HAP-1 (cell line): ENCODE measurements around the gene TTC7B.

ENCODE experiments used
- DNase-seq, 2 experiments: peaks; one replicate each; pipeline ENCODE4 v3.0.0-alpha.2; 2016 to 2020; ENCODE audit warnings: low spot score in 2 of 2
- H3K27me3 ChIP-seq: fragments of 250-450 bp; sonication (Bioruptor Pico); 2 replicates; pipeline ENCODE4 v1.5.1; 2020; ENCODE audit warnings: low read depth, mild to moderate bottlenecking, moderate library complexity
- H3K36me3 ChIP-seq: fragments of 250-450 bp; sonication (Bioruptor Pico); replicated peaks from 2 replicates; pipeline ENCODE4 v1.5.1; 2020; ENCODE audit warnings: mild to moderate bottlenecking
- H3K4me1 ChIP-seq: fragments of 250-450 bp; sonication (Bioruptor Pico); 2 replicates; pipeline ENCODE4 v1.5.1; 2020; ENCODE audit warnings: mild to moderate bottlenecking
- H3K4me3 ChIP-seq: fragments of 250-450 bp; sonication (Bioruptor Pico); 2 replicates; pipeline ENCODE4 v1.5.1; 2020; ENCODE audit warnings: mild to moderate bottlenecking, moderate library complexity
- H3K9me3 ChIP-seq: fragments of 250-450 bp; sonication (Bioruptor Pico); 2 replicates; pipeline ENCODE4 v1.5.1; 2020; ENCODE audit warnings: mild to moderate bottlenecking, moderate library complexity
- in situ Hi-C: fragments of 300-500 bp; cut with MboI; formaldehyde crosslinking; loops from 3 replicates; pipeline ENCODE4 v1.14.3; 2020; ENCODE audit warnings: low sequenced_read_pairs, inconsistent platforms, mixed read lengths

Gene TTC7B

DNA sequence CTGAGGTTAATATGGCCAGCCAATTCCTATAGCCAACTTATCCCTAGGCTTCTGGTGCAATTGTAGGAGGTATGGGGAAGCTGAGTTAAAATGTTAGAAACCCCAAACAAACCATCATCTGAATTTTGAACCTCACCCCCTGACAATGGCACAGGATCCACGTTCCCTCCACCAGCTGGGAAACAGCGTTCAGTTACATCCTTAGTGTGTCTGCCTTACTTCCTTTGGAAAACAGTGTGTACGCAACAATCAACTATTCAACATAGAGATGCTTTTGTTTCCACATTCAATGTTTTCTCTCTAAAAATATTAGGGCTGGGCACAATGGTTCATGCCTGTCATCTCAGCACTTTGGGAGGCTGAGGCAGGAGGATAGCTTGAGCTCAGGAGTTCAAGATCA lies 203.4 kb downstream of the TTC7B start:
- in situ Hi-C loops = no loop called here
- H3K4me1 ChIP-seq = no peaks in the 10 kb centered on the region
- H3K36me3 ChIP-seq = no peaks in the 10 kb centered on the region
- H3K9me3 ChIP-seq = no peaks in the 10 kb centered on the region
- no peak for DNase-seq
- H3K4me3 ChIP-seq = no peak overlapping the region
- no peaks in the 10 kb centered on the region for H3K27me3 ChIP-seq

DNA sequence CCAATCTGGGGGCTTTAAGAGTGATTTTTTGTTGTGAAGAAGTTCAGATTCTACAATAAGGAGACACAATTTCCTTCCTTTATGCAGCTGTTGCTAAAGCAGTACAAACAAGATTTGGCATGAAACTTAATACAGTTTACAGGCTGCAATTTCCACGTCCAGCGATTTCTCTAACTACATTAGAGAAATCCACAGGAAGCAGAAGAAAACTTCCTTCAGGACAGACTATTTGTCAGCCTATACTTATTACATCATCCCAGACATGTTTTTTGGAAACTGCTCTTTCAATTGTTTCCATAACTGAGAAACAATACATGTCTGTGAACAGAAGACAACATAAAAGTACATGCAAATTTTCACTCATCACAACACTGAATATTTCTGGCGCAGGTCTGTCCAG lies 204.3 kb downstream of the TTC7B start:
- no peaks in the 10 kb centered on the region for H3K36me3 ChIP-seq
- H3K27me3 ChIP-seq = no peaks in the 10 kb centered on the region
- H3K4me3 ChIP-seq = no peak overlapping the region
- in situ Hi-C loops = no loop called here
- no peaks in the 10 kb centered on the region for H3K9me3 ChIP-seq
- no peaks in the 10 kb centered on the region for H3K4me1 ChIP-seq
- no peak for DNase-seq

DNA sequence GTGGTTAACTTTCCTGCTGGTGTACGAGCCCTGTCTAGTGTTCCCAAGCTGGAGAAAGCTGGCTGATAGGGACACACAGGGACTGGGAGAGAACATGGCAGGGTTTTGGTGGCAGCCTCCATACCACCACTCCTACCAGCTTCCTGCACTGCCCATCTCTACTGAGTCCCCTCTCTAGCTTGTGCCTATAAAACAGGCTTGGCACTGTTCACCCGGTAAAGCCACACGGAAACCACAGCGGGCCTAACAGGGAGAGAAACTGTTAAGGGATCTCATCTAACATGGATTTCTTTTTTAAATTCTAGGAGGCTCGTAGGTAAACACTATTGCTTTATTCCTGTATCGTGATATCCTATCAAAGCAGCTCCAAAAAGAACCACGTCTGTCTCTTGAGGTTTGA lies 204.7 kb downstream of the TTC7B start:
- Histone ChIP-seq H3K36me3 (no peaks in the 10 kb centered on the region), H3K4me1 (no peaks in the 10 kb centered on the region), H3K4me3 (no peak overlapping the region), H3K27me3 (no peaks in the 10 kb centered on the region), H3K9me3 (no peaks in the 10 kb centered on the region)
- no peak for DNase-seq
- in situ Hi-C loops = no loop called here

DNA sequence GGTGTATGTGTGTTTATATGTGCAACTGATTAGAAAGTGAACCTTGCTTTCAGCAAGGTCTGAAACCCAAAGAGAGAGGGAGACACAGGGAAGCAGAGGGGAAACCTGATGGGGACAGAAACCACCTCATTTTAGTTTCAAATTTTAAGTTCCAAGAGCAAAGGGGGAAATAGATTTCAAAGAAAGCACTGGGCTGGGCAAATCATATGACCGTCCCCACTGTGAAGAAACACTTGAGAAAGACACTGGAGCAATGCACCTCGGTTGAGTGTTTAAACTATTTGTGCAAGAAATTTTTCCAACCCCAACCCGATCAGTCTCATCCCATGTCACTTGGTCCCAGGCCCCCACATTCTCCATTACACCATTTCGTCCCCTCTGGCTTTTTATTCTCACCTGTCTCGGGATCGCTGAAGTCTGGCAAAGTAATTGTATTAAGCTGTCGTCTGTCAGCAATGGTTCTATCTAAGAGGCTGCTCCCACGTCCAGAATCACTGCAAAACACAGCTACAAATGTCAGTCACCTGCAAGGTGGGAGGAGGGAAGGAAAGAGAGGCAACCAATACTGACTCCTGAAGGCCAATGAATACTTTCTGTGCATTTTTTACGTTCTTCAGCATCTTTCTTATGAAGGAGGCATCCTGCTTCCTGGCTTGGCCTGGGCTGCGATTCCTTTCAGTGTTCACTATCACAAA lies 205.7 kb downstream of the TTC7B start:
- Histone ChIP-seq H3K36me3 (no peaks in the 10 kb centered on the region), H3K9me3 (no peaks in the 10 kb centered on the region), H3K4me3 (no peak overlapping the region), H3K4me1 (no peaks in the 10 kb centered on the region), H3K27me3 (no peaks in the 10 kb centered on the region)
- in situ Hi-C loops = no loop called here
- DNase-seq = no peak

DNA sequence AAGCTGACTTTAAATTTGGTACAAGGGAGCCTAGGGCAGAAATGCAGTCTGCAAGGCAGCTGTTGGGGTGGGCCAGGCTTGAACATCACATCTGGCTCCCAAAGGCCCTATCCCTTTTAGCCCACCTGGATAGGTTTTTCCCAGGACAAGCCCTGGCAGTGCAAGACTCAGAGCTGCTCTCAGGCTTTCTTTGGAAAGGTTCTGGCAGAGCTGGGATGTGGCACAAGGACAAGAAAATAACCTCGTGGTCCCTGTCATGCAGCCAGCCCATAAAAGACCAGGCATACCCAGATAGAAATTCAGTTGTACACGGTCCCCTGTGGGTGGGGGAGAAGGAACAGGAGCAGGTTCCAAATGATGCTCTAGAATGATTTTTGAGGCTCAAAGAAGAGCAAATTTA lies 206.9 kb downstream of the TTC7B start:
- no peaks in the 10 kb centered on the region for H3K9me3 ChIP-seq
- H3K4me3 ChIP-seq = no peak overlapping the region
- H3K4me1 ChIP-seq = peaks cover 8% of the 10 kb centered on the region
- no peaks in the 10 kb centered on the region for H3K27me3 ChIP-seq
- H3K36me3 ChIP-seq = no peaks in the 10 kb centered on the region
- in situ Hi-C loops = no loop called here
- DNase-seq = no peak

DNA sequence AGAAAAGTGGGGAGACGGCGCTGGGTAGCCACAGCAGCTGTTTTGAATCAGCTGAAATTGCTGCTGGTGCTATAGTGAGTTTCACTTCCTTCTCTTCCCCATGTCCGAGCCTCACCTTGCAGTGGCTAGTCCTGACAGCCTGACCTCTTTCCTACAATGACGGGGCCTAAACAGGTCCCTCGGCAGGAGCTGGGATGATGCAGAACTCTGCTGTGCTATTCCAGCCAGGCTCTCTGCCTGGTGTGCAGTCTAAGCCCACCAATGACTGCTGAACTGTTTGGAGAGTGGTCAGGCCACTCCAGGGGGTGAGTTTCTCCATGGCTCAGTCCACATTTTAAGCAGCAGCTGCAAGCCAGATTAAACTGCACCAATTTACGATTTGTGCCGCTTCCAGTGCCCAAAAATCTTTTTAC lies 207.3 kb downstream of the TTC7B start:
- no peaks in the 10 kb centered on the region for H3K36me3 ChIP-seq
- H3K9me3 ChIP-seq = no peaks in the 10 kb centered on the region
- in situ Hi-C loops = no loop called here
- no peak overlapping the region for H3K4me3 ChIP-seq
- H3K4me1 ChIP-seq = peaks cover 11% of the 10 kb centered on the region
- DNase-seq = no peak
- H3K27me3 ChIP-seq = no peaks in the 10 kb centered on the region

DNA sequence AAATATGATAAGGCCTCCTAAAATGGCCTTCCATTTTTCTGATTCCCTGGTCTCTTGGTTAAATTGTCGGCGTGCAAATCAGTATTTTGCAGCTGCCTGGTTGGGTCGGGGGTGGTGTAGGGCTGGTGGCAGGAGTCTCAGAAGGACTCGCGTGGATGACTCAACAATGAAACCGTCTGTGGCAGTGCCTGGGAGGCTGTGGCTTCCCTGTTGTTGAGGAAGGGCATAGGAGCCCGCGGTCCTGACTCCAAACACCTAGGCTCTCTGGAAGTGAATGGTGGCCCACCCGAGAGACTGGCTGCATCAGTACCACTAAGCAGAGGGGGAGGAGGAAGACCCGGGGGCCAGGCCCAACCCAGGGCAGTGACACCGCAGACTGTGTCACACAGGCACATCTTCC lies 207.9 kb downstream of the TTC7B start:
- Histone ChIP-seq H3K9me3 (no peaks in the 10 kb centered on the region), H3K27me3 (no peaks in the 10 kb centered on the region), H3K36me3 (no peaks in the 10 kb centered on the region), H3K4me1 (peaks cover 12% of the 10 kb centered on the region), H3K4me3 (no peak overlapping the region)
- in situ Hi-C loops = no loop called here
- no peak for DNase-seq

DNA sequence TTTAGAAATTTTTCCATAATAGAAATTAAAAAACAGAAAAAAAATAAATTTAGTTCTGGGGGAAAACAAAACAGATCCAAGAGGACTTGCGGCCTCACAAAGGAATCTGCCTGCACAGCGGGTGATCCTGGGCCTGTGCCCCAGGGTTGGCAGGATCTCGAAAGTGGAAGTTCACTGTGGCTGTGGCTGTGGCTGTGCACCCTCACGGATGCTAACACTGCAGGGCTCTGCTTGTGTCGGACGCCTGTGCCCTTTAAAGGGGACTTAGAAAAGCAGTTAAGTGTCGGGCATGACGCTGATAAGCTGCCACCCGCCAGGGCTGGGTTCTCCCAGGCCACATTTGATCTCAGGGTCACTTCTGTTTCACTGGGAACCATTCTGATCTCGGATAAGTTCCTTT lies 209.1 kb downstream of the TTC7B start:
- Histone ChIP-seq H3K9me3 (no peaks in the 10 kb centered on the region), H3K27me3 (no peaks in the 10 kb centered on the region), H3K4me1 (peaks cover 12% of the 10 kb centered on the region), H3K36me3 (no peaks in the 10 kb centered on the region), H3K4me3 (no peak overlapping the region)
- in situ Hi-C loops = no loop called here
- no peak for DNase-seq

DNA sequence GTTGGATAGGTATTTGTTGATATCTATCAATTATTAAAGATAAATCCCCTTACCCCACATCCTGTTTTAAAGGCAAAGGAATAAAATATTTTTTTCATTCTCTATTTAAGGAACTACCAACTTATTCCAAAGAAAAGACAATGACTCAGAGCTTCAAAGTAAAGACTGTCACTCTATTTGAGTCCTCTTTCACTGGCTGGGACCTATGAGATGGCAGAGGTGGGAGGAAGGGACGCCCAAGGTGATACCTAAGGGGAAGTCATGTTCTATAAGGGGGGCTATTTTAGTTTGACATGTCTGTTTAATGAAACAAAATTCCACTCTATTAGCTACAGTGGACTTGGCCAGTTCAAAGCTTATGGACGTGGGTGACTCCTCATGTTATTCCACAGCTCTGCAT lies 209.8 kb downstream of the TTC7B start:
- Histone ChIP-seq H3K4me3 (no peak overlapping the region), H3K36me3 (no peaks in the 10 kb centered on the region), H3K9me3 (no peaks in the 10 kb centered on the region), H3K27me3 (no peaks in the 10 kb centered on the region), H3K4me1 (peaks cover 12% of the 10 kb centered on the region)
- DNase-seq = no peak
- in situ Hi-C loops = no loop called here

DNA sequence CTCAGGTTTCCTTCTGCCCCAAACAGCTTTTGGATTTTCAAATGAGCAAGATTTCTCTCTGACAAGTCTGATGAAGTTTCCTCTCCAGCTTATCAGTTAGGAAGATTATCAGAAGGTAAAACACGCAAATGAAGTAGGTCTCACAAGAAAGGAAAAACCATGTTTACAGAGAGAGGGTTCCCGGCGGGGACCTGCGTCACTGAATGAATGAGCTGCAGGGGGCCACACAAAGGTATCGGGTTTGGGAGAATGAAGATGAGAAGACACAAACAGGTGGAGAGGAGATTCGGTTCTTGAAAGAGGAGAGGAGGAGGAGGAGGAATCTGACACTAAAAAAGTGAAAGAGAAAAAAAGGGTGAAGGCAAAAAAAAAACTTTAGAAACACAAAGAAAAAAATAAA lies 210.8 kb downstream of the TTC7B start:
- H3K4me3 ChIP-seq = no peak overlapping the region

DNA sequence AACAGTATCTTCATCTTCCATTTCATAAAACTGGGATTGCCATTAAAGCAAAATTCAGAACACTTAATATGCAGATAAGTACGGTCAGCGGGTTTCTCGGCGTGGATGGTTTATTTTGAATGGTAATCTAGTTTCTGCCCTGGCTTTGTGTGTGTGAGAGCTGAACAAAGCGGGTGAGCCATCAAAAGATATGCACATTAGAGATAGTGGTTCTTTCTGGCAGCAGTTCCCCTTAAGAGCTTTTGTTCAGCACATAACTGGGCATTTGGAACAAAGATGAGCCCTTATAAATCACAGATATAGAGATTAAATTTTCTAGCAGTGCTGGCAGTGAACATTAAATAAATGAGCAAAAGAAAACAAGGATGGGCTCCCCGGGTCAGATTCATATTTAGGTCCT lies 211.9 kb downstream of the TTC7B start:
- Histone ChIP-seq H3K4me1 (peaks cover 12% of the 10 kb centered on the region), H3K36me3 (no peaks in the 10 kb centered on the region), H3K9me3 (no peaks in the 10 kb centered on the region), H3K4me3 (no peak overlapping the region), H3K27me3 (no peaks in the 10 kb centered on the region)
- peak; percentile 64 to 91 for DNase-seq
- in situ Hi-C loops = no loop called here

More for the DNA sequence above, 210.8 kb downstream of the TTC7B start:
- Histone ChIP-seq H3K27me3 (no peaks in the 10 kb centered on the region), H3K4me1 (peaks cover 12% of the 10 kb centered on the region), H3K36me3 (no peaks in the 10 kb centered on the region), H3K9me3 (no peaks in the 10 kb centered on the region)
- in situ Hi-C loops = no loop called here
- DNase-seq = no peak

DNA sequence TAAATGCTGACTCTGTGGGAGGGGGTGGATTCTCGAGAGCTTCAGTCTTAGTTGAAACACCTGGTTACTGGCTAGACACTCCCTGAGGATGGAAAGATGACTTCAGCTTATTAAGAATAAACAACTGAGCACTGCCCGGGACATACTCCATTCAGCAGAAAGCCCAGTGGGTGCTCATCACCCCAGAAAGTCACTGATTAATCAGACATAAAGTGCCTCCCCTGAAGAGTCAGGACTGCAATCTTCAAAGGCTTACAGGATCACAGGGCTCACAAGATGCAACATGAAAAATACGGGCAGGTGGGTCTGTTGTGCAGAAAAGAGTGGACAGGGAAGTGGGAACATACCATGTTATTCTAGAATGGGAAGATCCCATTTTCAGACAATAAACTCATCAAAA lies 212.4 kb downstream of the TTC7B start:
- Histone ChIP-seq H3K36me3 (no peaks in the 10 kb centered on the region), H3K27me3 (no peaks in the 10 kb centered on the region), H3K9me3 (no peaks in the 10 kb centered on the region), H3K4me1 (peaks cover 12% of the 10 kb centered on the region), H3K4me3 (no peak overlapping the region)
- in situ Hi-C loops = no loop called here
- no peak for DNase-seq

DNA sequence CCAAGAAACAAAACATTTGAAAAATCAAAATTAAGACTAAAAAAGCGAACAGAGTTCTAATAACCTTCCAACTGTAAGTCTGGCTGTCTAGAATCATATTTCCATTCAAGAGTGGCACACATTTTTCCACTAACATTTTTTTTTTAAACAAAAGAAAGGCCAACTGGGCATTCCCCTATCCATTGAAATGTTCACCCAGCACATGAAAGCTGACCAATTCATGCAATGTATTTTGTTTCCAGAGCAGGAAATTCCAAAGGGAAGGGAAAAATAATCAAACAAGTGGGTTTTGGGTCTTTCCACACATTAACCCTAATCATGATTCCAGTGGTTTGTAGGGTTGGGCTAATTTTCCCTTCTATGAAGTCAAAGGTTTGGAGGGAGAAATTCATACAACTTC lies 212.9 kb downstream of the TTC7B start:
- Histone ChIP-seq H3K4me1 (peaks cover 12% of the 10 kb centered on the region), H3K9me3 (no peaks in the 10 kb centered on the region), H3K36me3 (no peaks in the 10 kb centered on the region), H3K4me3 (no peak overlapping the region), H3K27me3 (no peaks in the 10 kb centered on the region)
- in situ Hi-C loops = no loop called here
- no peak for DNase-seq

DNA sequence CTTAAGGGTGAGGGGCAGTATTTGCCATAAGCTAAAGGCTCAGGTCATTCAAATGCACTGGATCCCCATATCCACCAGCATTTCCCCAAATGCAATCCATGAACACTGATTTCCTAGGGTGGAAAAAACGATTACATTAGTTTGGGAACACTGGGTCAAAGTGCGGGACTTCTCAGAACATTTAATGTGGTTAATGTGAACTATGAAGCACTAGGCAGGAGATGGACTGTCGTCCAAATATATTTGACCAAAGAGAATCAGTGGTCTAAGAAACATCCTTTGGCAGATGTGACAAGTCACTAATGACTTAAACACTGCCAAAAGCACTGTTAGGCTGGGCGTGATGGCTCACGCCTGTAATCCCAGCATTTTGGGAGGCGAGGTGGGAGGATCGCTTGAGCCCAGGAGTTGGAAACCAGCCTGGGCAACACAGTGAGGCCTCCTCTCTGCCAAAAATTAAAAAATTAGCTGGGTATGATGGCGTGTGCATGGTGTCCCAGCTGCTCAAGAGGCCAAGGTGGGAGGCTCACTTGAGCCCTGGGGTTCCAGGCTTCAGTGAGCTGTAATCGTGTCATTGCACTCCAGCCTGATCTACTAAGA lies 214.0 kb downstream of the TTC7B start:
- Histone ChIP-seq H3K4me3 (no peak overlapping the region), H3K4me1 (peaks cover 12% of the 10 kb centered on the region), H3K9me3 (no peaks in the 10 kb centered on the region), H3K27me3 (no peaks in the 10 kb centered on the region), H3K36me3 (no peaks in the 10 kb centered on the region)
- in situ Hi-C loops = no loop called here
- no peak for DNase-seq

DNA sequence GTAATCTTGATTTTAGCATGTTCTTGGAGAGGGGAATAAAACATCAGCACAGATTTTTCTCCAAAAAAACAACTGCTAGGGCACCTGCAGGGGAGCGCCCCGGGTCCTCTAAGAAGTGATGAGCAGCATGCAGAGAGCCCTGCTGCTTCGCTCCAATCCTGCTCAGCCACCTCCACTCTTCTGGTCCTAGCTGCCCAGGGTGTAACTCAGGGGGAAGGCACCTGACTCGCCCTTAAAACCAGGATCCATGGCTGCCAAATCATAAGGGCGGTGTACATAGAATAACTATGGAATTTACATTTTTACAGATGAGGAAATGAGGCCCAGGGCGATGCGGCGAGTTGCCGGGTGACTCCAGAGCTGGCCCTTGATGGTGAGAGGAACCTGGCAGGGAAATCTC lies 214.7 kb downstream of the TTC7B start:
- in situ Hi-C loops = no loop called here
- no peaks in the 10 kb centered on the region for H3K36me3 ChIP-seq
- DNase-seq = no peak
- H3K4me3 ChIP-seq = no peak overlapping the region
- no peaks in the 10 kb centered on the region for H3K9me3 ChIP-seq
- peaks cover 12% of the 10 kb centered on the region for H3K4me1 ChIP-seq
- no peaks in the 10 kb centered on the region for H3K27me3 ChIP-seq
